HG03135 (cell line): ENCODE results near the gene AGAP1.
"Not testable (repeated sequence)": the region's sequence is repeated elsewhere in the genome, so short reads cannot be mapped to it uniquely, and the experiment has no call there.

Source experiments
- ATAC-seq: cut with Tn5 transposase; IDR thresholded peaks from one replicate; pipeline ENCODE4 v1.9.1; 2021; ENCODE audit warnings: mild to moderate bottlenecking, moderate library complexity; ENCODE audit not compliant: unreplicated experiment

The AGAP1 gene

GRCh38 chr2:236041616-236042015, 547.8 kb downstream of the AGAP1 start:
- ATAC-seq, result no peak

GRCh38 chr2:236042087-236042486, 548.2 kb downstream of the AGAP1 start:
- no peak for ATAC-seq

- ATAC-seq, result no peak
Observed at GRCh38 chr2:236044191-236044590, 550.3 kb downstream of the AGAP1 start.

GRCh38 chr2:236045251-236046235, 551.7 kb downstream of the AGAP1 start:
- ATAC-seq, result no peak

GRCh38 chr2:236046715-236047114, 552.9 kb downstream of the AGAP1 start:
- no peak for ATAC-seq

GRCh38 chr2:236047176-236047575, 553.3 kb downstream of the AGAP1 start:
- no peak for ATAC-seq

- ATAC-seq, result no peak
Observed at GRCh38 chr2:236047886-236048540, 554.2 kb downstream of the AGAP1 start.

GRCh38 chr2:236049981-236050380, 556.1 kb downstream of the AGAP1 start:
- no peak for ATAC-seq

GRCh38 chr2:236051351-236051750, 557.5 kb downstream of the AGAP1 start:
- no peak for ATAC-seq

- ATAC-seq, result no peak
Observed at GRCh38 chr2:236051806-236052205, 558.0 kb downstream of the AGAP1 start.

- ATAC-seq, result no peak
Observed at GRCh38 chr2:236052206-236052605, 558.4 kb downstream of the AGAP1 start.

- ATAC-seq, result no peak
Observed at GRCh38 chr2:236052926-236053821, 559.3 kb downstream of the AGAP1 start.

GRCh38 chr2:236054125-236054524, 560.3 kb downstream of the AGAP1 start:
- no peak for ATAC-seq

- ATAC-seq, result no peak
Observed at GRCh38 chr2:236054621-236055305, 560.9 kb downstream of the AGAP1 start.

- ATAC-seq, result no peak
Observed at GRCh38 chr2:236055471-236055870, 561.6 kb downstream of the AGAP1 start.

- no peak for ATAC-seq
Observed at GRCh38 chr2:236056141-236056540, 562.3 kb downstream of the AGAP1 start.

GRCh38 chr2:236057375-236057774, 563.5 kb downstream of the AGAP1 start:
- ATAC-seq, result no peak

- no peak for ATAC-seq
Observed at GRCh38 chr2:236061497-236061896, 567.7 kb downstream of the AGAP1 start.

GRCh38 chr2:236061899-236062298, 568.1 kb downstream of the AGAP1 start:
- no peak for ATAC-seq

GRCh38 chr2:236062806-236063205, 569.0 kb downstream of the AGAP1 start:
- ATAC-seq, result not testable (repeated sequence)
